ENCODE data around the gene IFNAR1. TPM values are rescaled to one million over a fixed set of nuclear protein-coding genes. Genes with fewer than 3 reads are reported as not detected.

Gene IFNAR1
- total and polyA plus RNA-seq, 9 of the 15 experiments (the other 6 are each of a cell fraction or from before 2014, with no cell fraction given) = 8.6 to 31.8 (median 14.8) TPM

DNA sequence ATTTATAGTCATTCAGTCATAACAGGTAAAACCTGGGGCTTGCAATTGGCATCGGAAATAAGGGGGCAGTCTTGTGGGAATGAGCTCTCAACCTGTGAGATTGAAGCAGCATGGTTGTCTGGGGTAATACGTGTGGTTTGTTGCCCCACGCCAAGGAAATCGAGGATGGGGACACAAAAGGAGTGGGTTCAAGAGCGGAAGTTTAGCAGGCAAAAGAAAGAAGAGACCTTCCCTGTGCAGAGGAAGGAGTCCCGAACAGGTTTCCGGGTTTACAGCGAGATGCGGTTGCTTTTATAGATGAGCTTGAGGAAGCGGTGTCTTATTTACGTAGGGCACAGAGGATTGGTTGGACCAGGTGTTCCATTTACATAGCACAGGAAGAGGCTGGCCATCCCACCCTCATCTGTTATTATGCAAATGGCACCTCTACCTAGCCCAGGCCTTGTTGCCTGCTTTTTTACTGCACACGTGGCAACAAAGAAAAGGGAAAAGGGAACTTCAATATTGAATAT lies 37.3 kb downstream of the IFNAR1 start (continued):
- peak; percentile 69 for TF ChIP-seq SUPT5H (IDR thresholded peaks at IDR 0.05)
- TF ChIP-seq, protein P1, sequence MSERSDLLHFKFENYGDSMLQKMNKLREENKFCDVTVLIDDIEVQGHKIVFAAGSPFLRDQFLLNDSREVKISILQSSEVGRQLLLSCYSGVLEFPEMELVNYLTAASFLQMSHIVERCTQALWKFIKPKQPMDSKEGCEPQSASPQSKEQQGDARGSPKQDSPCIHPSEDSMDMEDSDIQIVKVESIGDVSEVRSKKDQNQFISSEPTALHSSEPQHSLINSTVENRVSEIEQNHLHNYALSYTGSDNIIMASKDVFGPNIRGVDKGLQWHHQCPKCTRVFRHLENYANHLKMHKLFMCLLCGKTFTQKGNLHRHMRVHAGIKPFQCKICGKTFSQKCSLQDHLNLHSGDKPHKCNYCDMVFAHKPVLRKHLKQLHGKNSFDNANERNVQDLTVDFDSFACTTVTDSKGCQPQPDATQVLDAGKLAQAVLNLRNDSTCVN (CRISPR knock-in tag; IDR thresholded peaks at IDR 0.05) = 0 out of 2 replicates have a peak, but pooled peaks have one; percentile 25
- TF ChIP-seq, protein P2, sequence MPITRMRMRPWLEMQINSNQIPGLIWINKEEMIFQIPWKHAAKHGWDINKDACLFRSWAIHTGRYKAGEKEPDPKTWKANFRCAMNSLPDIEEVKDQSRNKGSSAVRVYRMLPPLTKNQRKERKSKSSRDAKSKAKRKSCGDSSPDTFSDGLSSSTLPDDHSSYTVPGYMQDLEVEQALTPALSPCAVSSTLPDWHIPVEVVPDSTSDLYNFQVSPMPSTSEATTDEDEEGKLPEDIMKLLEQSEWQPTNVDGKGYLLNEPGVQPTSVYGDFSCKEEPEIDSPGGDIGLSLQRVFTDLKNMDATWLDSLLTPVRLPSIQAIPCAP (CRISPR knock-in tag; IDR thresholded peaks at IDR 0.05; ENCODE audit: borderline replicate concordance) = no peak
- TF ChIP-seq ZFX (CRISPR knock-in tag; IDR thresholded peaks at IDR 0.05) = no peak
- no peak for TF ChIP-seq TOE1 (IDR thresholded peaks at IDR 0.05; ENCODE audit: borderline replicate concordance)
- TF ChIP-seq TOE1 (CRISPR knock-in tag; IDR thresholded peaks at IDR 0.05; ENCODE audit: borderline replicate concordance, low read depth) = no peak
- TF ChIP-seq, protein P3, sequence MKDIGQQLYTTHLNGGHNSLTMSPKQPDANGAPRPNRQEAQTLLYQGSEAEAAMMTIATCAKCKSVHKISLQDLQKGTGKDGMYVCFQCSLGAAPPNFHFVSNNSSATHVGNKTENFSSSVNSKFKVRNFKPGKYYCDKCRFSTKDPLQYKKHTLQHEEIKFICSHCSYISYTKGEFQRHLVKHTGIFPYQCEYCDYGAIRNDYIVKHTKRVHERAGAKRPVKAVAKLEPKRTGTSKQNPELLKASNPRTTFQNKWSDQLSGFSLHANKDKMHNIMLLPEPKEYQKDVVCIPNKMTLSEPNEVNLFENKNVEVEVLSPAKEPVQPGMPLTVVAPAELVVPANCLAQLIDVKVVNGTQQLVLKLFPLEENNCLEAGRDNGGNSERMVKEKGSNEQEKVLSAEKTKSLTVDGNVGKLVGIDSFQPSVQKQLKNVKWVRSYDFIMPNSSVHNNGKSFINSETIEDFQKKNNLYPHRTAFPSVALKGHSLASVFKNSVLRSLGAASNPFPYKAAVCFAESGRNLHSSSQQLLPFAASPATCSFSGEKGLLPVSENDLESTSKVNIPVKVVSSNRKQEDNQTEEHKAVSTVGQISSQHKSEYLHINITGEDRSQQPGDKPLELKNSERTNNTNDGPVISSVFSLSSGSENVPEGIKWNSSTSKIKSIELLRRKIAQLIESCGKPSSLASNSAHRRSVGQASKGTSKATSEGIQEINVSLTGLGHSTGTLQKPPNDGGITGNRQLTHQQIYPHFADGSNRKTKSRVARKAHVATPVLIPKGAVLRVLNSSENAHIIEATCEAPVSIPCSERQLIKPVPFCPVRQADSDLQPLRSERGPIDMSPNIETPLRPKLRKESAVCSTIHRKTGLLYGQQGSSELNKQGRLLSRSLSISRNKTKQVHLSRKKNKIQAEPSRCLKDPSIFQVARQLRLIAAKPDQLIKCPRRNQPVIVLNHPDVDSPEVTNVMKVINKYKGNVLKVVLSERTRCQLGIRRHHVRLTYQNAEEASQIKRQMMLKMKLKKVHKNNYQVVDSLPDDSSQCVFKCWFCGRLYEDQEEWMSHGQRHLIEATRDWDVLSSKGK (CRISPR knock-in tag; IDR thresholded peaks at IDR 0.05) = no peak
- TF ChIP-seq, protein P4, sequence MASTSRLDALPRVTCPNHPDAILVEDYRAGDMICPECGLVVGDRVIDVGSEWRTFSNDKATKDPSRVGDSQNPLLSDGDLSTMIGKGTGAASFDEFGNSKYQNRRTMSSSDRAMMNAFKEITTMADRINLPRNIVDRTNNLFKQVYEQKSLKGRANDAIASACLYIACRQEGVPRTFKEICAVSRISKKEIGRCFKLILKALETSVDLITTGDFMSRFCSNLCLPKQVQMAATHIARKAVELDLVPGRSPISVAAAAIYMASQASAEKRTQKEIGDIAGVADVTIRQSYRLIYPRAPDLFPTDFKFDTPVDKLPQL (IDR thresholded peaks at IDR 0.05; ENCODE audit: extremely low read depth, insufficient read length) = peak; percentile 23
- no peak for TF ChIP-seq RHOXF2B (CRISPR knock-in tag; conservative IDR thresholded peaks at IDR 0.05)
- TF ChIP-seq SOX6 (IDR thresholded peaks at IDR 0.05) = no peak
- no peak for TF ChIP-seq POLR3G (IDR thresholded peaks at IDR 0.05; ENCODE audit: extremely low read depth, insufficient read length, insufficient replicate concordance)
- no peak for TF ChIP-seq NEUROD1 (IDR thresholded peaks at IDR 0.05; ENCODE audit: borderline replicate concordance, low read depth, low read length, partially characterized antibody)
- TF ChIP-seq TAF1 (IDR thresholded peaks at IDR 0.05; ENCODE audit: control insufficient read depth, extremely low read depth, insufficient read depth, low read length, severe bottlenecking) = no peak
- TF ChIP-seq XRCC5 (IDR thresholded peaks at IDR 0.05; ENCODE audit: low read depth, low read length) = no peak
- no peak for TF ChIP-seq NFATC3 (IDR thresholded peaks at IDR 0.05)
- peak; percentile 73 for TF ChIP-seq POLR2A (conservative IDR thresholded peaks at IDR 0.05)
- TF ChIP-seq ZNF75A (CRISPR knock-in tag; IDR thresholded peaks at IDR 0.05) = 0 out of 2 replicates have a peak, but pooled peaks have one; percentile 51
- 0 out of 2 replicates have a peak, but pooled peaks have one; percentile 50 for TF ChIP-seq ZNF445 (CRISPR knock-in tag; IDR thresholded peaks at IDR 0.05; ENCODE audit: low read depth)
- peak in 1 of 2 experiments; percentile 71; a peak in 1 of 4 replicates for TF ChIP-seq FOXA3 (CRISPR knock-in tag; conservative IDR thresholded peaks at IDR 0.05 in 1 of 2, IDR thresholded peaks at IDR 0.05 in 1 of 2)
- TF ChIP-seq ZNF561 (CRISPR knock-in tag; conservative IDR thresholded peaks at IDR 0.05) = 0 out of 2 replicates have a peak, but pooled peaks have one; percentile 30
- TF ChIP-seq, protein P5, sequence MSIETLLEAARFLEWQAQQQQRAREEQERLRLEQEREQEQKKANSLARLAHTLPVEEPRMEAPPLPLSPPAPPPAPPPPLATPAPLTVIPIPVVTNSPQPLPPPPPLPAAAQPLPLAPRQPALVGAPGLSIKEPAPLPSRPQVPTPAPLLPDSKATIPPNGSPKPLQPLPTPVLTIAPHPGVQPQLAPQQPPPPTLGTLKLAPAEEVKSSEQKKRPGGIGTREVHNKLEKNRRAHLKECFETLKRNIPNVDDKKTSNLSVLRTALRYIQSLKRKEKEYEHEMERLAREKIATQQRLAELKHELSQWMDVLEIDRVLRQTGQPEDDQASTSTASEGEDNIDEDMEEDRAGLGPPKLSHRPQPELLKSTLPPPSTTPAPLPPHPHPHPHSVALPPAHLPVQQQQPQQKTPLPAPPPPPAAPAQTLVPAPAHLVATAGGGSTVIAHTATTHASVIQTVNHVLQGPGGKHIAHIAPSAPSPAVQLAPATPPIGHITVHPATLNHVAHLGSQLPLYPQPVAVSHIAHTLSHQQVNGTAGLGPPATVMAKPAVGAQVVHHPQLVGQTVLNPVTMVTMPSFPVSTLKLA (conservative IDR thresholded peaks at IDR 0.05) = 0 out of 4 replicates have a peak, but pooled peaks of 1 of the 2 experiments have one; percentile 13
